ENCODE data around the gene MAP4K3. TPM values are rescaled to one million over a fixed set of nuclear protein-coding genes. Genes with fewer than 3 reads are reported as not detected.

Gene MAP4K3
- total and polyA plus RNA-seq, 2 of the 8 experiments (the other 6 are each of a cell fraction or from before 2014, with no cell fraction given): 11.4 to 63.0 TPM

DNA sequence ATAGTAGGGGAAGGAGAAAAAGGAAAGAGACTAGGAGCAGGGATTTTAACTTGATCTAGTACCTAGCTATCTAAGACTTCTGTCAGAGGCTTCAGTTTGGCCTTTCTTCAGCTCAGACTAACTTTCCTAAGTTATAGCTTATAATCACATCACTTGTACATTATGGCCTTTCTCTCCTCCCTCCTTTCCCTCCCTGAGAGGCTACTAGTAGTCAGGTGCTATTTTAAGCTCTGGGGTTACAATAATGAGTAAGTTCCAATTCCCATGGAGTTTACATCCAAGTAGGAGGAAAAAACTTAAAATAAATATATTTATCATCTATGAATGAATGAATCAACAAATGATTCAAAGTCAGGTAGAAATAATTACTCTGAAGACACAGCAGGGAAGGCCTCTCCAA is 102.6 kb downstream of the MAP4K3 start (continued):
- TF ChIP-seq, protein P1, sequence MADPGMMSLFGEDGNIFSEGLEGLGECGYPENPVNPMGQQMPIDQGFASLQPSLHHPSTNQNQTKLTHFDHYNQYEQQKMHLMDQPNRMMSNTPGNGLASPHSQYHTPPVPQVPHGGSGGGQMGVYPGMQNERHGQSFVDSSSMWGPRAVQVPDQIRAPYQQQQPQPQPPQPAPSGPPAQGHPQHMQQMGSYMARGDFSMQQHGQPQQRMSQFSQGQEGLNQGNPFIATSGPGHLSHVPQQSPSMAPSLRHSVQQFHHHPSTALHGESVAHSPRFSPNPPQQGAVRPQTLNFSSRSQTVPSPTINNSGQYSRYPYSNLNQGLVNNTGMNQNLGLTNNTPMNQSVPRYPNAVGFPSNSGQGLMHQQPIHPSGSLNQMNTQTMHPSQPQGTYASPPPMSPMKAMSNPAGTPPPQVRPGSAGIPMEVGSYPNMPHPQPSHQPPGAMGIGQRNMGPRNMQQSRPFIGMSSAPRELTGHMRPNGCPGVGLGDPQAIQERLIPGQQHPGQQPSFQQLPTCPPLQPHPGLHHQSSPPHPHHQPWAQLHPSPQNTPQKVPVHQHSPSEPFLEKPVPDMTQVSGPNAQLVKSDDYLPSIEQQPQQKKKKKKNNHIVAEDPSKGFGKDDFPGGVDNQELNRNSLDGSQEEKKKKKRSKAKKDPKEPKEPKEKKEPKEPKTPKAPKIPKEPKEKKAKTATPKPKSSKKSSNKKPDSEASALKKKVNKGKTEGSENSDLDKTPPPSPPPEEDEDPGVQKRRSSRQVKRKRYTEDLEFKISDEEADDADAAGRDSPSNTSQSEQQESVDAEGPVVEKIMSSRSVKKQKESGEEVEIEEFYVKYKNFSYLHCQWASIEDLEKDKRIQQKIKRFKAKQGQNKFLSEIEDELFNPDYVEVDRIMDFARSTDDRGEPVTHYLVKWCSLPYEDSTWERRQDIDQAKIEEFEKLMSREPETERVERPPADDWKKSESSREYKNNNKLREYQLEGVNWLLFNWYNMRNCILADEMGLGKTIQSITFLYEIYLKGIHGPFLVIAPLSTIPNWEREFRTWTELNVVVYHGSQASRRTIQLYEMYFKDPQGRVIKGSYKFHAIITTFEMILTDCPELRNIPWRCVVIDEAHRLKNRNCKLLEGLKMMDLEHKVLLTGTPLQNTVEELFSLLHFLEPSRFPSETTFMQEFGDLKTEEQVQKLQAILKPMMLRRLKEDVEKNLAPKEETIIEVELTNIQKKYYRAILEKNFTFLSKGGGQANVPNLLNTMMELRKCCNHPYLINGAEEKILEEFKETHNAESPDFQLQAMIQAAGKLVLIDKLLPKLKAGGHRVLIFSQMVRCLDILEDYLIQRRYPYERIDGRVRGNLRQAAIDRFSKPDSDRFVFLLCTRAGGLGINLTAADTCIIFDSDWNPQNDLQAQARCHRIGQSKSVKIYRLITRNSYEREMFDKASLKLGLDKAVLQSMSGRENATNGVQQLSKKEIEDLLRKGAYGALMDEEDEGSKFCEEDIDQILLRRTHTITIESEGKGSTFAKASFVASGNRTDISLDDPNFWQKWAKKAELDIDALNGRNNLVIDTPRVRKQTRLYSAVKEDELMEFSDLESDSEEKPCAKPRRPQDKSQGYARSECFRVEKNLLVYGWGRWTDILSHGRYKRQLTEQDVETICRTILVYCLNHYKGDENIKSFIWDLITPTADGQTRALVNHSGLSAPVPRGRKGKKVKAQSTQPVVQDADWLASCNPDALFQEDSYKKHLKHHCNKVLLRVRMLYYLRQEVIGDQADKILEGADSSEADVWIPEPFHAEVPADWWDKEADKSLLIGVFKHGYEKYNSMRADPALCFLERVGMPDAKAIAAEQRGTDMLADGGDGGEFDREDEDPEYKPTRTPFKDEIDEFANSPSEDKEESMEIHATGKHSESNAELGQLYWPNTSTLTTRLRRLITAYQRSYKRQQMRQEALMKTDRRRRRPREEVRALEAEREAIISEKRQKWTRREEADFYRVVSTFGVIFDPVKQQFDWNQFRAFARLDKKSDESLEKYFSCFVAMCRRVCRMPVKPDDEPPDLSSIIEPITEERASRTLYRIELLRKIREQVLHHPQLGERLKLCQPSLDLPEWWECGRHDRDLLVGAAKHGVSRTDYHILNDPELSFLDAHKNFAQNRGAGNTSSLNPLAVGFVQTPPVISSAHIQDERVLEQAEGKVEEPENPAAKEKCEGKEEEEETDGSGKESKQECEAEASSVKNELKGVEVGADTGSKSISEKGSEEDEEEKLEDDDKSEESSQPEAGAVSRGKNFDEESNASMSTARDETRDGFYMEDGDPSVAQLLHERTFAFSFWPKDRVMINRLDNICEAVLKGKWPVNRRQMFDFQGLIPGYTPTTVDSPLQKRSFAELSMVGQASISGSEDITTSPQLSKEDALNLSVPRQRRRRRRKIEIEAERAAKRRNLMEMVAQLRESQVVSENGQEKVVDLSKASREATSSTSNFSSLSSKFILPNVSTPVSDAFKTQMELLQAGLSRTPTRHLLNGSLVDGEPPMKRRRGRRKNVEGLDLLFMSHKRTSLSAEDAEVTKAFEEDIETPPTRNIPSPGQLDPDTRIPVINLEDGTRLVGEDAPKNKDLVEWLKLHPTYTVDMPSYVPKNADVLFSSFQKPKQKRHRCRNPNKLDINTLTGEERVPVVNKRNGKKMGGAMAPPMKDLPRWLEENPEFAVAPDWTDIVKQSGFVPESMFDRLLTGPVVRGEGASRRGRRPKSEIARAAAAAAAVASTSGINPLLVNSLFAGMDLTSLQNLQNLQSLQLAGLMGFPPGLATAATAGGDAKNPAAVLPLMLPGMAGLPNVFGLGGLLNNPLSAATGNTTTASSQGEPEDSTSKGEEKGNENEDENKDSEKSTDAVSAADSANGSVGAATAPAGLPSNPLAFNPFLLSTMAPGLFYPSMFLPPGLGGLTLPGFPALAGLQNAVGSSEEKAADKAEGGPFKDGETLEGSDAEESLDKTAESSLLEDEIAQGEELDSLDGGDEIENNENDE (IDR thresholded peaks at IDR 0.05; ENCODE audit: insufficient replicate concordance, low read length): no peak
- TF ChIP-seq, protein P2, sequence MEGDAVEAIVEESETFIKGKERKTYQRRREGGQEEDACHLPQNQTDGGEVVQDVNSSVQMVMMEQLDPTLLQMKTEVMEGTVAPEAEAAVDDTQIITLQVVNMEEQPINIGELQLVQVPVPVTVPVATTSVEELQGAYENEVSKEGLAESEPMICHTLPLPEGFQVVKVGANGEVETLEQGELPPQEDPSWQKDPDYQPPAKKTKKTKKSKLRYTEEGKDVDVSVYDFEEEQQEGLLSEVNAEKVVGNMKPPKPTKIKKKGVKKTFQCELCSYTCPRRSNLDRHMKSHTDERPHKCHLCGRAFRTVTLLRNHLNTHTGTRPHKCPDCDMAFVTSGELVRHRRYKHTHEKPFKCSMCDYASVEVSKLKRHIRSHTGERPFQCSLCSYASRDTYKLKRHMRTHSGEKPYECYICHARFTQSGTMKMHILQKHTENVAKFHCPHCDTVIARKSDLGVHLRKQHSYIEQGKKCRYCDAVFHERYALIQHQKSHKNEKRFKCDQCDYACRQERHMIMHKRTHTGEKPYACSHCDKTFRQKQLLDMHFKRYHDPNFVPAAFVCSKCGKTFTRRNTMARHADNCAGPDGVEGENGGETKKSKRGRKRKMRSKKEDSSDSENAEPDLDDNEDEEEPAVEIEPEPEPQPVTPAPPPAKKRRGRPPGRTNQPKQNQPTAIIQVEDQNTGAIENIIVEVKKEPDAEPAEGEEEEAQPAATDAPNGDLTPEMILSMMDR (IDR thresholded peaks at IDR 0.05; ENCODE audit: control extremely low read depth in 1 of 3, insufficient read depth in 1 of 3, low read depth in 1 of 3, low read length in 3 of 3): no peak
- no peak for TF ChIP-seq MAFK (IDR thresholded peaks at IDR 0.05; ENCODE audit: low read depth, low read length)
- no peak for TF ChIP-seq KDM5A (IDR thresholded peaks at IDR 0.05; ENCODE audit: low read length)
